Hypothalamus (tissue), 51 donors: ENCODE results near the gene DNMBP.
A peak's percentile ranks its signal among the peaks of the same experiment; 100 is the strongest.
"Not testable (repeated sequence)": the region's sequence is repeated elsewhere in the genome, so short reads cannot be mapped to it uniquely, and the experiment has no call there.

ENCODE experiments used
- DNase-seq, 51 donors: peaks; one replicate each; lab custom pipeline; 2025; lab: John Stamatoyannopoulos, UW

DNMBP gene

GRCh38 chr10:100019787-100020141 lies 10.0 kb upstream of the DNMBP start:
- no peak for DNase-seq

- DNase-seq = no peak
Measured at GRCh38 chr10:100014071-100014762, 4.5 kb upstream of the DNMBP start.

- no peak for DNase-seq
Measured at GRCh38 chr10:100013621-100014020, 3.9 kb upstream of the DNMBP start.

- not testable (repeated sequence) for DNase-seq
Measured at GRCh38 chr10:100011906-100012305, 2.2 kb upstream of the DNMBP start.

GRCh38 chr10:100009283-100009792 lies 409 bp downstream of the DNMBP start:
- DNase-seq = peak in 38 of 51 donors; percentile 10 to 82 (median 60)

- peak in 2 of 51 donors; percentile 12 to 52 for DNase-seq
Measured at GRCh38 chr10:100008708-100009282, 952 bp downstream of the DNMBP start.

GRCh38 chr10:100008142-100008522 lies 1.6 kb downstream of the DNMBP start:
- DNase-seq = no peak

GRCh38 chr10:100007231-100008141 lies 2.3 kb downstream of the DNMBP start:
- DNase-seq = no peak

- peak in 1 of 51 donors; percentile 29 for DNase-seq
Measured at GRCh38 chr10:100006243-100006886, 3.4 kb downstream of the DNMBP start.

- DNase-seq = no peak
Measured at GRCh38 chr10:100004805-100005510, 4.8 kb downstream of the DNMBP start.

GRCh38 chr10:100000109-100000644 lies 9.6 kb downstream of the DNMBP start:
- no peak for DNase-seq

GRCh38 chr10:99999319-100000108 lies 10.2 kb downstream of the DNMBP start:
- DNase-seq = no peak

- no peak for DNase-seq
Measured at GRCh38 chr10:99998889-99999288, 10.9 kb downstream of the DNMBP start.

GRCh38 chr10:99996671-99997648 lies 12.8 kb downstream of the DNMBP start:
- no peak for DNase-seq

- DNase-seq = no peak
Measured at GRCh38 chr10:99995713-99996112, 14.0 kb downstream of the DNMBP start.

GRCh38 chr10:99995269-99995668 lies 14.5 kb downstream of the DNMBP start:
- no peak for DNase-seq

GRCh38 chr10:99994801-99995200 lies 14.9 kb downstream of the DNMBP start:
- no peak for DNase-seq
